SK-N-DZ (cell line): Measurements from ENCODE around the gene TMEM234.

ENCODE experiments used
- DNase-seq: peaks from one replicate; pipeline ENCODE4 v3.0.0-alpha.2; 2015; ENCODE audit warnings: low spot score

Gene TMEM234

GRCh38 chr1:32201011-32201855 lies 20.9 kb downstream of the TMEM234 start:
- DNase-seq = peak; percentile 32

GRCh38 chr1:32200226-32201010 lies 21.7 kb downstream of the TMEM234 start, which contains the start of gene CCDC28B:
Gene CCDC28B, plus strand, starts transcription at chr1:32200595. Its CDS starts 1,341 bp downstream, at chr1:32201936.
- DNase-seq = peak; percentile 84

GRCh38 chr1:32199717-32200072 lies 22.5 kb downstream of the TMEM234 start:
- DNase-seq = no peak

- no peak for DNase-seq
Measured at GRCh38 chr1:32199043-32199716, 23.0 kb downstream of the TMEM234 start.

GRCh38 chr1:32198237-32199042 lies 23.7 kb downstream of the TMEM234 start:
- no peak for DNase-seq

GRCh38 chr1:32197837-32198236 lies 24.3 kb downstream of the TMEM234 start:
- DNase-seq = no peak

- DNase-seq = no peak
Measured at GRCh38 chr1:32197074-32197473, 25.1 kb downstream of the TMEM234 start.

- DNase-seq = no peak
Measured at GRCh38 chr1:32195972-32196823, 26.0 kb downstream of the TMEM234 start.

GRCh38 chr1:32195531-32195930 lies 26.6 kb downstream of the TMEM234 start:
- DNase-seq = no peak

- DNase-seq = no peak
Measured at GRCh38 chr1:32194984-32195383, 27.2 kb downstream of the TMEM234 start.

GRCh38 chr1:32192220-32192948 lies 29.8 kb downstream of the TMEM234 start:
- no peak for DNase-seq

- DNase-seq = no peak
Measured at GRCh38 chr1:32187850-32188249, 34.3 kb downstream of the TMEM234 start.

- no peak for DNase-seq
Measured at GRCh38 chr1:32186491-32186890, 35.7 kb downstream of the TMEM234 start.

- DNase-seq = no peak
Measured at GRCh38 chr1:32186077-32186476, 36.1 kb downstream of the TMEM234 start.

- DNase-seq = no peak
Measured at GRCh38 chr1:32184650-32185049, 37.5 kb downstream of the TMEM234 start.

GRCh38 chr1:32182060-32182459 lies 40.1 kb downstream of the TMEM234 start:
- DNase-seq = no peak

GRCh38 chr1:32181563-32181962 lies 40.6 kb downstream of the TMEM234 start:
- no peak for DNase-seq

GRCh38 chr1:32181065-32181464 lies 41.1 kb downstream of the TMEM234 start:
- no peak for DNase-seq

GRCh38 chr1:32180186-32181060 lies 41.7 kb downstream of the TMEM234 start:
- peak; percentile 22 for DNase-seq
